HuH-7.5 (cell line): ENCODE measurements around the gene DENND6B.
A peak's percentile ranks its signal among the peaks of the same experiment; 100 is the strongest.
"Not testable (repeated sequence)": the region's sequence is repeated elsewhere in the genome, so short reads cannot be mapped to it uniquely, and the experiment has no call there.

Source experiments
- DNase-seq: peaks from one replicate; pipeline ENCODE4 v3.0.0; 2011; ENCODE audit warnings: low spot score

The DENND6B gene, protein sequence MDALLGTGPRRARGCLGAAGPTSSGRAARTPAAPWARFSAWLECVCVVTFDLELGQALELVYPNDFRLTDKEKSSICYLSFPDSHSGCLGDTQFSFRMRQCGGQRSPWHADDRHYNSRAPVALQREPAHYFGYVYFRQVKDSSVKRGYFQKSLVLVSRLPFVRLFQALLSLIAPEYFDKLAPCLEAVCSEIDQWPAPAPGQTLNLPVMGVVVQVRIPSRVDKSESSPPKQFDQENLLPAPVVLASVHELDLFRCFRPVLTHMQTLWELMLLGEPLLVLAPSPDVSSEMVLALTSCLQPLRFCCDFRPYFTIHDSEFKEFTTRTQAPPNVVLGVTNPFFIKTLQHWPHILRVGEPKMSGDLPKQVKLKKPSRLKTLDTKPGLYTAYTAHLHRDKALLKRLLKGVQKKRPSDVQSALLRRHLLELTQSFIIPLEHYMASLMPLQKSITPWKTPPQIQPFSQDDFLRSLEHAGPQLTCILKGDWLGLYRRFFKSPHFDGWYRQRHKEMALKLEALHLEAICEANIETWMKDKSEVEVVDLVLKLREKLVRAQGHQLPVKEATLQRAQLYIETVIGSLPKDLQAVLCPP

DNA sequence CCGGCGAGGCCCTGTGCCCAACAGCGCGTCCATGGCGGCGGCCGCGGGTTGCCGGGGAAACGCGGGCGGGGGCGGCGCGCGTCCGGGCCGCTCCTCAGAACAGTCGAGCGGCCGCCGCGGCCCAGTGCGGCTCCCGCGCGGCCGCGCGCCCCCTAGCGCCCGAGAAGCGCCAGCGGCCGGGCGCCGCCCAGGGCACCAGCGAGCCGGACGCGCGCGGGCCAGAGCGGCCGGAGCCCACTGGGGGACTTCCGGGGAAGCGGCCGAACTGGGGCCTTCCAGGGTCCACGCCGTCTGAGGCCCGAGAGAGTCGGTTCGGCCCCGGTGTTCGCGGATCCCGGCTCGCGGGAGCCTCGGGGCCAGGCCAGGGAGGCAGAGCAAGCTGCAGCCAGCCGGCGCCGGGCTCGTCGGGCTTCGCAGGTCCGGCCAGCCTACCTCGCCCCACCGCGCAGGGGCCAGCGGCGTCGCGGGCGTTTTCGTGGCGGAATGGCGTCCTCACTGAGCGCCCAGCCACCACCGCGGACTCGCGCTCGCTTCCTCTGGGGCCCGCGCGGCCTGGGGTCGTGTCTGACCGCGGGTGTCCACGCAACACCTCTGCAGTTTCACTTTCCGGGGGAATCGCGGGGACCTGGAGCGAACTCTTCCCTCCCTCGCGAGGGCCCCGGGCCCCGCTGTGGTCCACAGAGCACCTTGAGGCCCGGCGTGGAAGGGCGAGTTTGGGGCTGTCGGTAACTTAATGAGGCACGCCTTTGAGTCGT is at the start of gene DENND6B:
Gene DENND6B, minus strand, starts transcription at position 57 of the 755 bp plus-strand sequence. Its CDS starts 24 bp downstream, at position 33.
- peak; percentile 84 for DNase-seq

DNA sequence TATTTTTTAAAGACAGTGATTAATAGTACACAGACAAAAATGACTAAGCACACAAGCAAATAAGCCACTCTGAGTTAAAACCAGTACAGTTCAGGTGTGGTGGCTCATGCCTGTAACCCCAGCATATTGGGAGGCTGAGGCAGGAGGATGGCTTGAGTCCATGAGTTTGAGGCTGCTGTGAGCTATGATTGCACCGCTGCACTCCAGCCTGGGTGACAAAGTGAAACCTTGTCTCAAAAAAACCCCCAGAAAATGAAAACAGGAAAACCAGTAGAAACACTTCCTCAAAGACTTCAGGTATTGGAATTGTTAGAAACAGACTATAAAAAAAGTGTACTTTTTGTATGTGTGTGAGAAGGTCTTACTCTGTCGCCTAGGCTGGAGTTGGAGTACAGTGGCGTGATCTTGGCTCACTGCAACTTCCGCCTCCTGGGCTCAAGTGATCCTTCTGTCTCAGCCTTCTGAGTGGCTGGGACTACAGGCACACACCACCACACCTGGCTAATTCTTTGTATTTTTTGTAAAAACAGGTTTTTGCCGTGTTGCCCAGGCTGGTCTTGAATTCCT is 49.4 kb upstream of the DENND6B start:
- no peak for DNase-seq

DNA sequence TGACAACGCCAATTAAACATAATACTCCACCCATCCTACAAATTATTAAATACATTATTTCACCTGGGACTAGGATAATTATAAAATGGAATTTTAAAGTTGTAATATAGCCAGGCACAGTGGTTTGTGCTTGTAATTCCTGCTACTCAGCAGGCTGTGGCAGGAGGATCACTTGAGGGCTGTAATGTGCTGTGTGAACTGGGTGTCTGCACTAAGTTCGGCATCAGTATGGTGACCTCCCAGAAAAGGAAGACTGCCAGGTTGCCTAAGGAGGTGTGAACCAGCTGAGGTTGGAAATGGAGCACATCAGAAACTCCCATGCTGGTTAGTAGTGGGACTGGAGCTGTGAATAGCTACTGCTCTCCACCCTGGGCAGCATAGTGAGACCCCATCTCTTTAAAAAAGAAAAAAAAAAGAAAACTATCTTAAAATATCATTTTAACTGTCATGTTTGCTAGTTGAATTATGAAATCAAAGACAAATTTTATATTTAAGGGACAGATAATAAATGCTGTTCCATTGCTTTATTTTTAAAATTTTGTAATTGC is 44.4 kb upstream of the DENND6B start:
- DNase-seq = no peak

DNA sequence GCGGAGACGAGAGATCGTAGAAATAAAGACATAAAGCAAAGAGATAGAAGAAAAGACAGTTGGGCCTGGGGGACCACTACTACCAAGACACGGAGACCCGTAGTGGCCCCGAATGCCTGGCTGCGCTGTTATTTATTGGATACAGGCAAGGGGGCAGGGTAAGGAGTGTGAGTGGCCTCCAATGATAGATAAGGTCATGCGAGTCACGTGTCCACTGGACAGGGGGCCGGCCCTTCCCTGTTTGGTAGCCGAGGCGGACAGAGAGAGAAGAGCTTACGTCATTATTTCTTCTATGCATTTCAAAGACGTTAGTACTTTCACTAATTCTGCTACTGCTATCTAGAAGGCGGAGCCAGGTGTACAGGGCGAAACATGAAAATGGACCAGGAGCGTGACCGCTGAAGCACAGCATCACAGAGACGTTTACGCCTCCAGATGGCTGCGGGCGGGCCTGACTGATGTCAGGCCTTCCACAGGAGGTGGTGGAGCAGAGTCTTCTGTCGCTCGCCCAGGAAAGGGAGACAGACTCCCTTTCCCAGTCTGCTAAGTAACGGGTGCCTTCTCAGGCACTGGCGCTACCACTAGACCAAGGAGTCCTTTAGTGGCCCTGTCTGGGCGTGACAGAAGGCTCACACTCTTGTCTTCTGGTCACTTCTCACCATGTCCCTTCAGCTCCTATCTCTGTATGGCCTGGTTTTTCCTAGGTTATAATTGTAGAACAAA is 41.1 kb upstream of the DENND6B start:
- no peak for DNase-seq

DNA sequence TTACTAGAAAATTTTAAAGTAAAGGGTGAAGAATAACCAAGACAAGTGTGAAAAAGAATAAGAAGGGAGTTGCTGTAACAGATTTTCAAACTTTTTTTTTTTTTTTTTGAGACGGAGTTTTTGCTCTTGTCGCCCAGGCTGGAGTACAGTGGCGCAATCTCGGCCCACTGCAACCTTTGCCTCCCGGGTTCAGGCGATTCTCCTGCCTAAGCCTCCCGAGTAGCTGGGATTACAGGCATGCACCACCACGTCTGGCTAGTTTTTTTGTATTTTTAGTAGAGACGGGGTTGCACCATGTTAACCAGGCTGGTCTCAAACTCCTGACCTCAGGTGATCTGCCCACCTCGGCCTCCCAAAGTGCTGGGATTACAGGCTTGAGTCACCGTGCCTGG is 37.0 kb upstream of the DENND6B start:
- DNase-seq = not testable (repeated sequence)

DNA sequence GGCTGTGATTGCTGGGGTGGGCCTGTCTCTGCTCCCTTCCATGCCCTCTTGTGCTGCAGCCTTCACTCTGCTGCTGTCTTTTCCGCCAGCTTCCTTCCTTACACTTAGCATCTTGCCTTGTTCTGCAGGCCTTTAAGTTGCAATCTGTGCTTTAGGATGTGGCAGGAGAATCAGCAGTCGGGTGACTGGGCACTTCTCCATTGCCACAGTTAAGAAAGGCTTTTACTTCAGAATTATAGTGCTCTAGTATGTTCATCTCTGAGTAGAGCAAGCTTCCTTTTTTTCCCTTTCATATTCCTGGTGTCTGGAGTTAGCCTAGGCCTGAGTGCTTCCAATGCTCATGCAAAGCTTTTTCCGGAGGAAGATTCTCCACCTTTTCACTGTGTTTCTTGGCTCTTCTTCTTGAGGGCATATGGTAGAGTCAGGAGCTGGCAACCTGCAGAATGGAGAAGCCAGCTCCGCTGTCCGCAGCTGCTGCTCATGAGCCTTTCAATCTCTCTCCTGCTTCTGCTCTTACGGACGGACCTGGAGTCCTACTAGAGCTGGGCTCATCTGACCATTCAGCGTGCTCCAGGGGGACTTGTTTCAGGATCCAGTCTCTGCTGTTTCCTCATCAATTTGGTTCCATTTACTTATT is 36.5 kb upstream of the DENND6B start:
- DNase-seq = no peak

DNA sequence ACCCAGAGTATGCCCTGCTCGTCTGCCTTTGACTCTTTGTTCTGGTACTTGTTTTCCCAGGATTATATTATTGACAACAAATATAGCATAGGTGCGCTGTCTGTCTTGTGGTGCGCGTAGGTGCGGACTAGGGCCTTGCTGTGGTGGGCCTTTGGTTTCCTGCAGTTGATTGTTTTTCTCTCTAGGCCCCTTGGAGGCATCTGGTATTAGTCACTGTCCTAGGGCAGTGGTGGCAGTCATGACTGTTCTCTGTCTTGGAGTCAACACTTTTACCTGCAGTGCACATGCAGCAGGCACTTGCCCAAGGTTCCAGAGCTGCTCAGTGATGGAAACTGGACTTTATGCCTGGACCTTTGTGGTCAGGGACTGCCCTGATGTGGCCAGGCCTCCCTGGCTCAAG is 34.9 kb upstream of the DENND6B start:
- no peak for DNase-seq

DNA sequence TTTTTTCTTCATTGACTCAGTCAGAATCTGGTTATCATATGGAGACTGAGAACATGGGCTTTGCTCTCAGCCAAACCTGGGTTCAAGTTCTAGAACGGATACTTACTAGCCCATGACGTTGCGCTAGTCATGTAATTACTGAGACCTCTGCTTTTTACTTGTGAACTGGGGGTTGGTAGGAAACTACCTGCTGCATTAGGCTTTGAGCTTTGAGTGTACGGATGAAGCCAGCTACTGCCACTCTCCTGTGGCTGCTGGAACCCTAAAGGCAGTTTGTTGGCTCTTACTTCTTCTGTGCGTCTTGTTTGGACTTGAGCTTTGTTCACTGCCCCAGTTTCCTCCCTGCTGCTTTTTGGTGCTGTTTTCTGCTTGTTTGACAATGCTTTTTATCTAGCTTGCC is 34.4 kb upstream of the DENND6B start:
- DNase-seq = no peak

DNA sequence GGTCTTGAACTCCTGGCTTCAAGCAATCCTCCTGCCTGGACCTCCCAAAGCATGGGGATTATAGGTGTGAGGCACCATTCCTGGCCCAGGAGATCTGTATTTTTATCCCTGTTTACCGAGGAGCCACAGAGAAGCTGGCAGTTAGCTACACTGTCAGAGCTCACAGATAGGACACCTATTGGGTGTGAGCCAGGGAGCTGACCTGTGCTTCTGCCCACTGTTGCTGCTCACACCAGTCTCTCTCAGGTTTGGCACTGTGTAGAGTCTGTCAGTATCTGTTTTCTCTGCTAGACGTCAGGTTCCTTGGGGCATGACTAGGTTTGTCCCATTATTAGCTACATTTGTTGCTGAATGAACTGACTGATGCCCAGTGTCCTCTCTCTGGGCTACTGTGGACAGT is 33.8 kb upstream of the DENND6B start:
- DNase-seq = no peak

DNA sequence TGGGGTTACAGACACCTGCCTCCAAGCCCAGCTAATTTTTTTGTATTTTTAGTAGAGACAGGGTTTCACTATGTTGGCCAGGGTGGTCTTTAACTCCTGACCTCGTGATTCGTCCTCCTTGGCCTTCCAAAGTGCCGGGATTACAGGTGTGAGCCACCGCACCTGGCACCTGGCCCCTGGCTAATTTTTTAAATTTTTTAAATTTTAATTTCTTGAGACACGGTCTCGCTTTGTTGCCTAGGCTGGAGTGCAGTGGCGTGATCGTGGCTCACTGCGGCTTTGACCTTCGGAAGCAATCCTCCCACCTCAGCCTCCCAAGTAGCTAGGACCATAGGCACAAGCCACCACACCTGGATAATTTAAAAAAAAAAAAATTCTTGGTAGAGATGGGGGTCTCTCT is 30.9 kb upstream of the DENND6B start:
- DNase-seq = no peak

DNA sequence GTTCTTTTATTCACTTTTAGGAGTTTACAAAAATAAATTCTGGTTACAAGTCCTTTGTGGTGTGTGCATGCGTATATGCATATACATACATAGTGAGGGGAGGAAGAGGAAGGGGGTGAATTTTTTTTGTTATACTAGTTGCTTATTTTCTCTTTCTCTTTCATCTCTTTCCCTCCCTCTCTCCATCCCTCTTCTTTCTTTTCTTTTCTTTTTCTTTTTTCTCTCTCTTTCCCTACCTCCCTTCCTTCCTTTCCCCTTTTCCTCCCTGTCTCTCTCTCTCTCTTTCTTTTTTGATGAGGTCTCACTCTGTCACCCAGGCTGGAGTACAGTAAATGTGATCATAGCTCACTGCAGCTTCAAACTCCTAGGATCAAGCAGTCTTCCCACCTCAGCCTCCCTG is 30.4 kb upstream of the DENND6B start:
- no peak for DNase-seq

DNA sequence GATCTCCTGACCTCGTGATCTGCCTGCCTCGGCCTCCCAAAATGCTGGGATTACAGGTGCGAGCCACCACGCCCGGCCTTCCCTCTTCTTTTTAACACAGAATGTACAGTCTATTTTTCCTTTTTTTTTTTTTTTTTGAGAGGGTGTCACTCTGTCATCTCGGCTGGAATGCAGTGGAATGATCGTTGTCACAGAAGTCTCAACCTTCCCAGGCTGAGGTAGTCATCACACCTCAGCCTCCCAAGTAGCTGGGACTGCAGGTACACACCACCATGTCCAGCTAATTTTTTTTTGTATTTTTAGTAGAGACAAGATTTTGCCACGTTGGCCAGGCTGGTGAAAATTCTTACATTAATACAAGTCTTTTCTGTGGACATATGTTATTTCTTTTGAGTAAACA is 29.4 kb upstream of the DENND6B start:
- no peak for DNase-seq

DNA sequence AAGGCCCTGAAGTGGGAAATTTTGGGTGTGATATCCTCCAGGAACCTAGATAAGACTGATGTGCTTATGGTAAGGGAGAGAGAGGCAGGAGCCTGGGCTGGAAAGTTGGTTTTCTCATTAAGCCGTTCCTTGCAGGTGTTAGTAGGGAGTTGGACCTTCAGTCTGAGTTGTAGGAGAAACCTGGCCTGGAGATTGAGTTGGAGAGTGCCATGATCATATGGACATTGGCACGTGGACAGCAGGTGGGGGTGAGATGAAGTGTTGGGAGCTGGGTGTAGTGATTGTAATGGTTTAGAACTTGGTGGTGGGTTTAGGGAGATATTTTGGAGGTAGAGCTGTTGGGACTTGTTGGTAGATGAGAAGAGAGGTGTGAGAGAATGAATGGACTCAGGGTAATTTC is 21.2 kb upstream of the DENND6B start:
- DNase-seq = no peak

DNA sequence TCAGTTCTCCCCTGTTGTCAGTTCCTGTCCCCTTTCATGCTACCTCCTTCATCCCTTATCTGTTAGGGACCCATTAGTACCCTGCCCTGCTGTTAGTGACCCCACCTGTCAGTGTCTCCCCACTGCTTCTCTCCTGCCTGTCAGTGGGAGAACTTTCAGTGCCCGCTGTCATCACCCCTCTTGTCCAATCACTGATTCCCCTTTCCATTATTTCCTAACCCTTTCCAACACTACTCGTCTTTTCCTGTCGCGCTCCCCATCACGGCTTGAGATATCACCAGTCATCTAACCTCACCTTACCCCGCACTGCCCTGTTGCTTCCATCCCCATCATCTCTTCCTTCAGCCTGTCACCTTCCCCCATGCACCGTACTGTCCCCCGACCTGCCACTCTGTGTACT is 20.3 kb upstream of the DENND6B start:
- DNase-seq = no peak

DNA sequence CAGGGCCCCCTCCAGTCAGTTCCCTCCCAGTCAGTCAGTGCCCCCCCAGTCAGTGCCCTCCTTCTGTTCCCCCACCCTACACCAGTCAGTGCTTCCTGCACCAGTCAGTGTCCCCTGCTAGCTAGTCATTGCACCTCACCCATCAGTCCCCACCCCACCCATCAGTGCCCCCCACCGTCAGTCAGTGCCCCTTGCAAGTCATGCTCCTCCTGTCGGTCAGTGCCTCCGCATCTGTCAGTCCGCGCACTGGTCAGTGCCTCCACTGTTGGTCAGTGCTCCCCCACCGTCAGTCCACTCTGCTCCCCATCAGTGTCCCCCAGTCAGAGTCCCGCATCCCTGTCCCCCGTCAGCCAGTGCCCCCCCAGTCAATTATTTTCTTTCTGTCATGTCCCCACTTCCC is 19.7 kb upstream of the DENND6B start:
- DNase-seq = no peak

DNA sequence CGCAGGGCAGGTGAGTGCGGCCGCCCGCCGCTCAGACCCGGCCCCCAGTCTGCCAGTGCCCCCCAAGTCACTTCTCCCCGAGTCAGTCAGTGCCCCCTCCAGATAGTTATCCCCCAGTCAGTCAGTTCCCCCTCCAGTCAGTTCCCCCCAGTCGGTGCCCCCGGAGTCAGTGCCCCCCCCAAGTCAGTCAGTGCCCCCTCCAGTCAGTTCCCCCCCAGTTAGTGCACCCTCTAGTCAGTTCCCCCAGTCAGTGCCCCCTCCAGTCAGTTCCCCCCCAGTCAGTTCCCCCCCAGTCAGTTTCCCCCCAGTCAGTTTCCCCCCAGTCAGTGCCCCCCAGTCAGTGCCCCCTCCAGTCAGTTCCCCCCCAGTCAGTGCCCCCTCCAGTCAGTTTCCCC is 16.7 kb upstream of the DENND6B start:
- DNase-seq = no peak

DNA sequence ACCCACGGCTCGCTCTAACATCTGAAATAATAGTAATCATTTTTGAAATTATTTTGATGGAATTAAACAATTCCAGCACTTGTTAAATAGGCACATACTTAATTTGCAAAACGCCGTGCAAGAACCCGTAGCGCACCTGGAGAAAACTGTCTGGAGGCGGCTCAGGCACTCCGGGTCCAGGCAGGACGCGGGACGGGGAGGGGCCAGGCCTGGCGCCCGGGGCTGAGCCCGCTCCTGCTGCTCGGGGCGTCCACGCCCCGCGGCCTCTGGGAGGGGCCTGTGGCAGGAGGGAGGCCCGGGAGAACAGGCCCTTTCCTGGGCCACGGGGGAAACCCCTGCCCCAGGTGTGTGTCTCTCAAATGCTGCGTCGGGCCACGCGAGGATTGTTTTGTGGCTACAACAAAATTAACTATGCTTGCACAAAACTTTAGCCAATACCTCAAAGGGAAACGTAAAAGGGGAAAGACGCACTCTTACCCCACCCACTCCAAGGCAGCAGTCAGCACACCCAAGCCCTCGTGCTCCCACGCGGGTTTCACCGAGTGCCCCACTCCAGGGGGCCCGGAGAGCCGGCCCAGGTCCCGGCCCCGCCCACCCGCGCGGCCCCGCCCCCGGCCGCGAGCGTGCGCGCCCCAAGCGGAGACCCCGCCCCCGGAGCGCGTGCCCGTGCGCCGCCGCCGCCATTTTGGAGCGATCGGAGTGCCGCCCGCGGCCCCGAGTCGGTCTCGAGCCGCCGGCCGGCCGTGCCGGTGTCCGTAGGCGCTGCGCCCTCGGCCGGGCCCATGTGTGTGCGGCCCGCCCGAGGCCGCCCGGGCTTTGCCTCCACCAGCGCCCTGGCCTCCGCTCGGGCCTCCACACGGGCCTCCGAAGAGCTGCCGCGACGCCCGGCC is 16.1 kb upstream of the DENND6B start, which contains the start of gene PPP6R2:
Gene PPP6R2, plus strand, starts transcription at position 677 of the 890 bp plus-strand sequence. CDS start 50,582 bp downstream, outside the sequence.
- peak; percentile 66 for DNase-seq

DNA sequence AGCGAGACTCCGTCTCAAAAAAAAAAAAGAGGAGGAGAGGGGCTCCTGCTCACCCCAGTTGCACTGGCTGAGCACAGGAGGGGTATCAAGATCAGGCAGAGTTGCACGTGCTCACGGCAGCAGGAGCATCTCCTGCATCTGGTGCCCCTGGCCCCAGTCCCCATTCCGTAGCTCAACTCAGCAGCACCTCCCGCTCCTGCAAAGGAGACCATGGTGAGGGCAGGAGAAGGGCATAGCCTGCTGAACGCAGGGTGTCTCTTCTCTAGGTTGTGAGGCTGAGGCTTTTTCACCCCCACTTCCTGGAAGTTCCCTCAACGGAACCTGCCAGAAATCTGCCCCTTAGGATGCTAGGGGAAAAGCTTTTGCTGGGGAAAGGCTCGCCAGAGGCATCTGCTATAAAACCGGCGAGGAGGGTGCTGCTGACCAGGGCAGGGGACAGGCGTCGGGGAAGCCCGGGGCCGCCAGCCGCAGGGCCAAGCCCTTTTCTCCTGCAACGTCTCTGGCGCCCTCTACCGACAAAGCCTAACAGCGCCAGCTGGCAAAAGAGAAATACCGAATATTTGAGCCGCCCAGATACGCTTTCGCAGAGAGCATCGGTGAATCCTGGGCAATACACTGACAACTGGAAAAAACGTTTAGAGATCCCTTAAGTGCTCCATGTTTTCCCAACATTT is 15.3 kb upstream of the DENND6B start:
- DNase-seq = no peak
